Neural cell (in vitro differentiated cells): ENCODE results near the gene IGSF9B.

Experiments used
- CTCF ChIP-seq: fragments of 450-650 bp; IDR thresholded peaks from 2 replicates; pipeline ENCODE4 v1.5.1; 2014; ENCODE audit warnings: antibody characterized with exemption, mild to moderate bottlenecking, moderate library complexity; ENCODE audit not compliant: poor library complexity, severe bottlenecking
- EP300 ChIP-seq: fragments of 450-650 bp; conservative IDR thresholded peaks from 2 replicates; pipeline ENCODE4 v1.6.1; 2014; ENCODE audit warnings: antibody characterized with exemption, mild to moderate bottlenecking, moderate library complexity; ENCODE audit not compliant: poor library complexity, severe bottlenecking

- no peak for TF ChIP-seq CTCF
- no peak for TF ChIP-seq EP300
Observed at GRCh38 chr11:133934599-133935550, 21.9 kb downstream of the IGSF9B start.
